Heart left ventricle (tissue), 13 donors: ENCODE results near the gene JPH3.

Source experiments
- POLR2A ChIP-seq, 2 donors: fragments of 450-650 bp; IDR thresholded peaks; one replicate each; pipeline ENCODE4 v1.6.1; 2017; ENCODE audit warnings: antibody characterized with exemption in 2 of 2, mild to moderate bottlenecking in 2 of 2, moderate library complexity in 2 of 2
- TF ChIP-seq, protein P1 (sequence below), 12 donors: fragments of 200-600 bp; sonication (generic) in 4 of 12; IDR thresholded peaks; one replicate each; pipeline versions ENCODE4 v1.5.0 to v1.8.0; 2018 to 2022; ENCODE audit warnings: antibody characterized with exemption in 12 of 12, mild to moderate bottlenecking in 5 of 12
- donor health status: ischemic (EF 13 %, LVEDD 7.1; RV severe dilation, severe dysfunction).
- donor health status: DM: no; HTN: yes; CAD: no.
- donor health status: DM: no; HTN: no; CAD: no.
- donor health status: ischemic (EF 25% LVEDD 6.9; RV normal size, moderate dysfunction).
- donor health status: ischemic (EF 25% LVEDD 5.7; RV mildly dilated, moderate dysfunction).
- donor health status: ischemic (EF 35%, LVEDD 5.7; RV mildly dilated, moderate dysfunction).
- donor health status: nonischemic (EF 11% LVEDD 7.7; RV severe dilation, severe dysfunction).
- donor health status: DM: yes; HTN: yes; CAD: no.
- donor health status: PGD.
- donor health status: ischemic (EF 29% LVEDD 5.4; RV normal size, mild dysfunction).
- donor health status: nonischemic (EF 23%, LVEDD 6.1; RV moderate dilation, normal function).

GRCh38 chr16:87613961-87614360 is 11.7 kb downstream of the JPH3 start:
- TF ChIP-seq, protein P1, sequence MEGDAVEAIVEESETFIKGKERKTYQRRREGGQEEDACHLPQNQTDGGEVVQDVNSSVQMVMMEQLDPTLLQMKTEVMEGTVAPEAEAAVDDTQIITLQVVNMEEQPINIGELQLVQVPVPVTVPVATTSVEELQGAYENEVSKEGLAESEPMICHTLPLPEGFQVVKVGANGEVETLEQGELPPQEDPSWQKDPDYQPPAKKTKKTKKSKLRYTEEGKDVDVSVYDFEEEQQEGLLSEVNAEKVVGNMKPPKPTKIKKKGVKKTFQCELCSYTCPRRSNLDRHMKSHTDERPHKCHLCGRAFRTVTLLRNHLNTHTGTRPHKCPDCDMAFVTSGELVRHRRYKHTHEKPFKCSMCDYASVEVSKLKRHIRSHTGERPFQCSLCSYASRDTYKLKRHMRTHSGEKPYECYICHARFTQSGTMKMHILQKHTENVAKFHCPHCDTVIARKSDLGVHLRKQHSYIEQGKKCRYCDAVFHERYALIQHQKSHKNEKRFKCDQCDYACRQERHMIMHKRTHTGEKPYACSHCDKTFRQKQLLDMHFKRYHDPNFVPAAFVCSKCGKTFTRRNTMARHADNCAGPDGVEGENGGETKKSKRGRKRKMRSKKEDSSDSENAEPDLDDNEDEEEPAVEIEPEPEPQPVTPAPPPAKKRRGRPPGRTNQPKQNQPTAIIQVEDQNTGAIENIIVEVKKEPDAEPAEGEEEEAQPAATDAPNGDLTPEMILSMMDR (IDR thresholded peaks at IDR 0.05), result no peak
- TF ChIP-seq POLR2A (IDR thresholded peaks at IDR 0.05), result no peak
